Fibroblast of villous mesenchyme (primary cell): ENCODE data around the gene UBASH3B. TPM values are rescaled to one million over a fixed set of nuclear protein-coding genes. Genes with fewer than 3 reads are reported as not detected.

Experiments
- DNase-seq: peaks from one replicate; pipeline ENCODE4 v3.0.0-alpha.2; 2010; ENCODE audit warnings: low read depth
- H3K4me3 ChIP-seq: 2 replicates; pipeline ENCODE4 v1.5.1; 2011; ENCODE audit warnings: low read depth, mild to moderate bottlenecking, low read length
- CTCF ChIP-seq: IDR thresholded peaks from 2 replicates; pipeline ENCODE4 v1.5.1; 2012; ENCODE audit warnings: low read depth, mild to moderate bottlenecking, low read length; ENCODE audit not compliant: insufficient read depth
- total RNA-seq: library from RNA; depleted of rRNA; stranded (reverse); fragments of >200 nt; gene quantifications from 2 replicates; pipeline ENCODE4 v1.2.3, GENCODE V29; 2012

The UBASH3B gene
- total RNA-seq, 1 donor, result 30.7 TPM

DNA sequence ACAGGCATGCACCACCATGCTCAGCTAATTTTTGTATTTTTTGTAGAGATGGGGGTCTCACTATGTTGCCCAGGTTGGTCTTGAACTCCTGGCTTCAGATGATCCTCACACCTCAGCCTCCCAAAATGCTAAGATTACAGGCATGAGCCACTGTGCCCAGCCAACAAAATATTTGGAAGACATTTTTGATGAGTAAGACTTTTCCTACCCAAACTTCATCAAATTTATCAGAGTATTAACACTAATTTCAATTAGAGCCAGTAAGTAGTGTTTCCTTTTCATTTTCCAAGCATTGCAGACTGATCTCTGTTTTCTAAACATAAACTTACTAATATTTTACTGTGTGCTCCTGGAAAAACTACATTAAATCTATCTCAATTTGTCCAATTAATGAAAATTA, 181.4 kb downstream of the UBASH3B start:
- no peak for TF ChIP-seq CTCF
- DNase-seq, result no peak
- H3K4me3 ChIP-seq, result no peak overlapping the region

- no peak overlapping the region for H3K4me3 ChIP-seq
- DNase-seq, result no peak
- TF ChIP-seq CTCF, result no peak
Observed at GRCh38 chr11:122837528-122838346, 182.2 kb downstream of the UBASH3B start.

DNA sequence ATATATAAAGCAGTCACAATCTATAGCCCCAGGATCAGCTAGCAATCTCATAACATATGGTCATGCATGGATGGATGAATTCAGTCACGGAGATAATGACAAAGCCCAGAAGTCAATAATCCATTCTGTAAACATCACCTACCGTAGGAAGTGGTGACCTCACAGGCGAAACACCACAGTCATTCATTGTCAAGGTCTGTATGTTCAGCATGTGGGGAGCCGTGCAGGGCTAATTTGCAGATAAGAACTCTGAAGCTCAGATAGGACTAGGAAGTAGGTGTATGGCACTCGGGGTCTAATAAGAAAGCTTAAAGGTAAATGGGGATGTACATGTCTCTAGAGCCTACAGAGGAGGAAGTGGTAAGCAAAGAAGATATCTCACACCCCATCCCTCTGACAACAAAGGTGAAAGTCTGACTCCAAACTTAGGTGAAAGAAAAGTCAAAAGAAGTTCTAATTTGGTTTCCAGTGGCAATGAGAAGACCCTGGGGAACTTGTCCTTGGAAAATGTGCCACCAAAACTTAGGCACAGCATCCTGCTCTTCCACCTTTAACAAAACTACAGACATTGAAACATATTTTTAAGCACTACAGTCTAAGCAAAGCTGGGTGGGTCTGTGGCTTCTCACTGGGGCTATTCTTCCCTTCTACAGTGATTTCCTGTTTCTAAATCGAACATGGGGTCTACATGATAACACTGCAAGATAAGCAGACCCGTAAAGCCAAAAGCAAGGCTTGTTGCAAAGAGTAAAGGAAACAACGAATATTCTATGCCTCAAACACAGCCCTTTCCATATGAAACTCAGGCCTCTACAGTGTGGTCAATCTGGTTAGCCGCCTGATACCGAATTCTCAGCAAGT, 188.0 kb downstream of the UBASH3B start:
- TF ChIP-seq CTCF, result no peak
- no peak for DNase-seq
- H3K4me3 ChIP-seq, result no peak overlapping the region

GRCh38 chr11:122847466-122847865, 191.9 kb downstream of the UBASH3B start:
- no peak for TF ChIP-seq CTCF
- no peak overlapping the region for H3K4me3 ChIP-seq
- DNase-seq, result no peak

GRCh38 chr11:122848186-122848585, 192.7 kb downstream of the UBASH3B start:
- DNase-seq, result no peak
- TF ChIP-seq CTCF, result no peak
- H3K4me3 ChIP-seq, result no peak overlapping the region

DNA sequence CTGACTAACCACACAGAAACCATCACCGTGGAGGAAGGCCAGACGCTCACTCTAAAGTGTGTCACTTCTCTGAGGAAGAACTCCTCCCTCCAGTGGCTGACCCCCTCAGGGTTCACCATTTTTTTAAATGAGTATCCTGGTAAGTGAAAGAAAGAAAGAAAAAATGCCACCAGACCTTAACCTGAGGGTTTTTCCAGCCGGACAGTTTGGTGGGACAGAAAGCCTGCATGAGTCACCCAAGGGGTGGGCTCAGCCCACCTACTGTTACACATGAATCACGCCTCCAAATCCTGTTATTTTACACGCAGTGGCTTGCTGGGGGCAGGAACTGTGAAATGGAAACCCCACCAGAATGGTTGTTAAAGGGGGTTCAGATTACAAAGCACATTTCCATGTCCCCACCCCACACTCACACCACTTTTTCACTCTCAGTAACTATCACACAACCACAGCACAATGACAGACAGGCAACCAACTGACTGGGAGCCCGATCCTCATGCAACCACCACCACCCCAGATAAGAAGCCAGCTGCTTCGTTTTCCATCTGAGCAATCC, 194.6 kb downstream of the UBASH3B start:
- TF ChIP-seq CTCF, result peak; percentile 17
- H3K4me3 ChIP-seq, result no peak overlapping the region
- DNase-seq, result peak; percentile 45
